K562 (cell line): Measurements from ENCODE around the gene UCP1. TPM values are rescaled to one million over a fixed set of nuclear protein-coding genes. Genes with fewer than 3 reads are reported as not detected.
A peak's percentile ranks its signal among the peaks of the same experiment; 100 is the strongest.

Experiments used
- DIDO1 ChIP-seq: fragments of 450-650 bp; IDR thresholded peaks from 2 replicates; pipeline ENCODE4 v1.6.1; 2016; ENCODE audit warnings: low read depth, missing biosample characterization, missing genetic modification characterization
- FOXO4 ChIP-seq: fragments of 450-650 bp; formaldehyde crosslinking; IDR thresholded peaks from 2 replicates; pipeline ENCODE4 v1.4.0; 2020; ENCODE audit warnings: mild to moderate bottlenecking, moderate library complexity
- HBP1 ChIP-seq: fragments of 450-650 bp; formaldehyde crosslinking; IDR thresholded peaks from 2 replicates; pipeline ENCODE4 v1.4.0; 2022; ENCODE audit warnings: missing genetic modification characterization
- HDAC2 ChIP-seq: fragments of 450-650 bp; IDR thresholded peaks from 2 replicates; pipeline ENCODE4 v1.6.1; 2016; ENCODE audit warnings: mild to moderate bottlenecking
- KLF10 ChIP-seq: fragments of 250-450 bp; sonication (Bioruptor Pico); IDR thresholded peaks from 2 replicates; pipeline ENCODE4 v1.6.1; 2021; ENCODE audit warnings: matching md5 sums
- MCM7 ChIP-seq, 2 experiments: fragments of 450-650 bp; IDR thresholded peaks; 2 replicates each; pipeline ENCODE4 v1.6.1; 2016 to 2018
- NFIC ChIP-seq: fragments of 450-650 bp; IDR thresholded peaks from 2 replicates; pipeline ENCODE4 v1.6.1; 2017; ENCODE audit warnings: mild to moderate bottlenecking, inconsistent platforms
- NR2C2 ChIP-seq, 2 experiments: fragments of 200-800 bp in 1 of 2; sonication (Bioruptor generic) in 1 of 2; sonication (generic) in 1 of 2; formaldehyde crosslinking in 1 of 2; IDR thresholded peaks; 2 replicates each; pipeline versions ENCODE4 v1.6.1 to v1.8.0; 2016 to 2022; ENCODE audit warnings: mild to moderate bottlenecking in 1 of 2, missing compliant biosample characterization in 1 of 2, missing genetic modification characterization in 1 of 2, missing genetic modification reagents in 1 of 2
- SFPQ ChIP-seq: fragments of 200-400 bp; formaldehyde crosslinking; IDR thresholded peaks from 2 replicates; pipeline ENCODE4 v1.6.1; 2017; ENCODE audit warnings: mild to moderate bottlenecking, low read depth, low read length, moderate library complexity
- THAP7 ChIP-seq: fragments of 250-450 bp; sonication (Bioruptor Pico); IDR thresholded peaks from 2 replicates; pipeline ENCODE4 v1.5.0; 2021
- ZNF518B ChIP-seq: fragments of 250-450 bp; sonication (Bioruptor Pico); IDR thresholded peaks from 2 replicates; pipeline ENCODE4 v1.5.0; 2021; ENCODE audit warnings: mild to moderate bottlenecking, moderate library complexity
- ZNF57 ChIP-seq: fragments of 450-650 bp; formaldehyde crosslinking; IDR thresholded peaks from 2 replicates; pipeline ENCODE4 v1.4.0; 2020; ENCODE audit warnings: mild to moderate bottlenecking, moderate library complexity
- ZNF655 ChIP-seq: fragments of 250-450 bp; sonication (Bioruptor Pico); IDR thresholded peaks from 2 replicates; pipeline ENCODE4 v1.5.0; 2021
- polyA plus RNA-seq, 8 experiments: library from polyadenylated mRNA; depleted of rRNA in 4 of 8; stranded (reverse) in 5 of 8; unstranded in 3 of 8; fragments of >200 nt; fragmentation: Nextera tagmentation in 2 of 8; fragmentation: Illumina TruSeq in 1 of 8; extraction: Ambion mirVana in 2 of 8; extraction: Trizol in 1 of 8; gene quantifications; 2 replicates each; pipeline versions ENCODE4 v1.2.1 to v1.2.3, GENCODE V29; 2011 to 2014; ENCODE audit warnings: inconsistent platforms in 1 of 8, missing spikeins in 1 of 8
- total RNA-seq, 7 experiments: library from RNA; depleted of rRNA in 6 of 7; stranded (reverse); fragments of >200 nt in 6 of 7; fragmentation: Illumina TruSeq in 2 of 7; extraction: Trizol in 2 of 7; gene quantifications; 2 replicates each; pipeline versions ENCODE4 v1.2.1 to v1.2.3, GENCODE V29; 2011 to 2021; ENCODE audit warnings: low replicate concordance in 1 of 7
- TF ChIP-seq, protein P1 (sequence below), 2 experiments: IDR thresholded peaks; 2 replicates each; pipeline ENCODE4 v1.6.1; 2012; ENCODE audit warnings: improper control_type of control experiment in 2 of 2, low read depth in 2 of 2, low read length in 2 of 2, borderline replicate concordance in 1 of 2

The UCP1 gene
- total and polyA plus RNA-seq, 9 of the 15 experiments (the other 6 are each of a cell fraction or from before 2014, with no cell fraction given), result not detected

- TF ChIP-seq FOXO4 (CRISPR knock-in tag) (no peak), NFIC (peak; percentile 95), SFPQ (no peak), ZNF655 (no peak), KLF10 (CRISPR knock-in tag) (no peak), HBP1 (CRISPR knock-in tag) (no peak), DIDO1 (no peak), THAP7 (CRISPR knock-in tag) (no peak), ZNF57 (CRISPR knock-in tag) (no peak), HDAC2 (peak; percentile 95), MCM7 (IDR thresholded peaks at IDR 0.05) (no peak), NR2C2 (CRISPR knock-in tag; IDR thresholded peaks at IDR 0.05) (peak; percentile 71; the same call in 1 of the 2 replicates), NR2C2 (tag; IDR thresholded peaks at IDR 0.05) (peak; percentile 92), ZNF518B (CRISPR knock-in tag) (no peak)
- TF ChIP-seq, protein P1, sequence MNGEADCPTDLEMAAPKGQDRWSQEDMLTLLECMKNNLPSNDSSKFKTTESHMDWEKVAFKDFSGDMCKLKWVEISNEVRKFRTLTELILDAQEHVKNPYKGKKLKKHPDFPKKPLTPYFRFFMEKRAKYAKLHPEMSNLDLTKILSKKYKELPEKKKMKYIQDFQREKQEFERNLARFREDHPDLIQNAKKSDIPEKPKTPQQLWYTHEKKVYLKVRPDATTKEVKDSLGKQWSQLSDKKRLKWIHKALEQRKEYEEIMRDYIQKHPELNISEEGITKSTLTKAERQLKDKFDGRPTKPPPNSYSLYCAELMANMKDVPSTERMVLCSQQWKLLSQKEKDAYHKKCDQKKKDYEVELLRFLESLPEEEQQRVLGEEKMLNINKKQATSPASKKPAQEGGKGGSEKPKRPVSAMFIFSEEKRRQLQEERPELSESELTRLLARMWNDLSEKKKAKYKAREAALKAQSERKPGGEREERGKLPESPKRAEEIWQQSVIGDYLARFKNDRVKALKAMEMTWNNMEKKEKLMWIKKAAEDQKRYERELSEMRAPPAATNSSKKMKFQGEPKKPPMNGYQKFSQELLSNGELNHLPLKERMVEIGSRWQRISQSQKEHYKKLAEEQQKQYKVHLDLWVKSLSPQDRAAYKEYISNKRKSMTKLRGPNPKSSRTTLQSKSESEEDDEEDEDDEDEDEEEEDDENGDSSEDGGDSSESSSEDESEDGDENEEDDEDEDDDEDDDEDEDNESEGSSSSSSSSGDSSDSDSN (IDR thresholded peaks at IDR 0.05; ENCODE audit: borderline replicate concordance in 1 of 2, low read depth in 2 of 2, low read length in 2 of 2), result no peak
Observed at GRCh38 chr4:140529434-140529833, 39.3 kb downstream of the UCP1 start (continued).
